ENCODE measurements around the gene NPAS3. TPM values are rescaled to one million over a fixed set of nuclear protein-coding genes. Genes with fewer than 3 reads are reported as not detected.

Gene NPAS3
- total RNA-seq, 1 experiment from 2014 or later, result not detected

DNA sequence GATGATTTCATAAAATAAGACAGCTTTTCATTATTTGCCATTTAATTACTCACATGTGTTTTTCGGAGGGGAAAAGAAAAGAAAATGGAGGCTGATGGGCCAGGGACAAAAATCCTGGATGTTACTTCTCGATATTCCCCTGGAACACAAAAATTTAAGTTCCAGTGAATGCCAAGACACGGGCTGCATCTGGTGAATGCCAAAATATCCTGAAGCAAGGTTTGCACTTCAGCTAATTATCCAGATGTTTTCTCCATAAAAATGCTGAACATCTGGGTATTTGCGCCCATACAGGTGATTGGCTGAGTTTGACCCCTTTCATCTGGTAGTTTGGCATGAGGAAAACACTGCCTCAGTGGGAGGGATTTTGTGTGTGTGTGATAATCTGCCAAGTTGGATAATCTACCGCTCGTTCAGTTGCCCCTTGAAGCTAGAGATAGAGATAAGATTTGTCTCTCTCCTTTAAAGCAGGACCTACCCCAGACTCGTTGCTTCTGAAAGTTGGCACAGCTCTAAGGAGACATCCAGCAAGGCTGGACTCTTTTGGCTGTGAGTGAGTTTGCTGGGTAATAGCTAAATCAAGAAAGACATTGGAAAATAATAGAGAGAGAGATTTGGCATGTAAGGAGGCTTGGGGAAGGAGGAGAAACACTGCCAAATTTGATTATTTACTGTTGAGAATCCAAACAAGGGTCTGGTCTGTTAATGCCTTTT, 622.2 kb downstream of the NPAS3 start:
- H3K79me2 ChIP-seq (ENCODE audit: insufficient read depth, low read length), result no peaks in the 10 kb centered on the region
- CTCF ChIA-PET, result no interaction called here
- intact Hi-C loops (cut with micrococcal nuclease), result no loop called here

DNA sequence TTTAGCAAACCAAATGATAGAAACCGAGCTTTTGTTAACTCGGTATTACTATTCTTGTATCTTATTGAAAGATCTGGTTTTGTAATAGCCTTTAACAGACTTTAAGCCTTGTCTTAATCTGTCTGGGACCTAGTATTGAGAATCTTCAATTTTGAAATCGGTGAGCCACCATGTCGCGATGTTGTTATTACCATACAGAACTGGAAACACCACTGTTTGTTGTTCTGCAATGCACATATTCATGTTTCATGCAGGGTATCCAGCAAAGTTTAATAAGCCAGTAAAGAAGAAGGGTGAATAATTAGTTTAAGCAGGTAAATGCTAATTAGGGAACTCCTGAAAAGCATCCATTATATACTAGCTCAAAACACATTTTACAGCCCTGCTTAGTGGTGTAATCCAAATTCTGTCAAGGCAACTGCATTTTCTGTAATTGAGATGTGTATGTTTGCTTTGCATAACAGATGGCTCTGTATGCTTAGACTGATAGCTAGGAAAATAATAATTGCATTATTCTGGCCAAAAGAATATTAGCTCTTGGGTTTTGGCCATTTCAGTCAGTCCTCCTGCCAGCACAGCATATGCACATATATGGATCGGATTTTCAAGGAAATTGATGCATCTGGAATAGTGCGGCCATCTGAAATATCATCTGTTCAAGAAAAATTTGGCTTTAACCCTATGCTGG, 623.0 kb downstream of the NPAS3 start:
- H3K4me1 ChIP-seq (ENCODE audit: control insufficient read depth in 1 of 2, insufficient read depth in 2 of 2, low read length in 2 of 2), result no peaks in the 10 kb centered on the region
- no peak overlapping the region for H3K27ac ChIP-seq (ENCODE audit: low read depth, low read length)
- H3K27me3 ChIP-seq (ENCODE audit: insufficient read depth, low read length), result 0 out of 2 replicates have a peak, but pooled peaks cover 5% of the 10 kb centered on the region
- H3K9me3 ChIP-seq (ENCODE audit: control insufficient read depth in 1 of 2, insufficient read depth in 1 of 2, low read depth in 1 of 2, low read length in 2 of 2), result no peaks in the 10 kb centered on the region
- H3K4me3 ChIP-seq (replicated peaks in 1 of 2; ENCODE audit: low read depth in 1 of 2, low read length in 2 of 2), result no peak overlapping the region
- DNase-seq (ENCODE audit: low read depth, low spot score), result no peak
- no peaks in the 10 kb centered on the region for H4K20me1 ChIP-seq (ENCODE audit: insufficient read depth)
- ChIA-PET CTCF (no interaction called here), POLR2A (no interaction called here), RAD21 (ENCODE audit: low non-redundant PET in 1 of 2, low total read pairs in 2 of 2, uncharacterized antibody in 2 of 2, unreplicated experiment in 2 of 2) (no interaction called here)
- ATAC-seq, result no peak
- H3K9ac ChIP-seq (ENCODE audit: low read length), result no peak overlapping the region
- no peaks in the 10 kb centered on the region for H3K36me3 ChIP-seq (ENCODE audit: control insufficient read depth in 1 of 2, insufficient read depth in 2 of 2, low read length in 2 of 2)
- intact Hi-C loops (cut with micrococcal nuclease), result no loop called here
- H3K79me2 ChIP-seq (ENCODE audit: insufficient read depth, low read length), result no peaks in the 10 kb centered on the region
- no TSS peak for BruUV-seq (replicated peaks)
- H3K4me2 ChIP-seq (ENCODE audit: low read length), result no peak overlapping the region
- TF ChIP-seq, protein P1, sequence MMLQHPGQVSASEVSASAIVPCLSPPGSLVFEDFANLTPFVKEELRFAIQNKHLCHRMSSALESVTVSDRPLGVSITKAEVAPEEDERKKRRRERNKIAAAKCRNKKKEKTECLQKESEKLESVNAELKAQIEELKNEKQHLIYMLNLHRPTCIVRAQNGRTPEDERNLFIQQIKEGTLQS (IDR thresholded peaks at IDR 0.05), result no peak
- TF ChIP-seq EZH2 (IDR thresholded peaks at IDR 0.05), result no peak
- no peak for TF ChIP-seq CBX3 (IDR thresholded peaks at IDR 0.05; ENCODE audit: low read depth)
- no peak for TF ChIP-seq MAX (IDR thresholded peaks at IDR 0.05)
- no peak for TF ChIP-seq ZNF274 (IDR thresholded peaks at IDR 0.05; ENCODE audit: low read depth, low read length)
- no peak for TF ChIP-seq SRF (IDR thresholded peaks at IDR 0.05; ENCODE audit: low read depth)
- TF ChIP-seq EZH2phosphoT487 (IDR thresholded peaks at IDR 0.05; ENCODE audit: borderline replicate concordance), result no peak
- no peak for TF ChIP-seq EGR1 (IDR thresholded peaks at IDR 0.05; ENCODE audit: low read depth)
- no peak for TF ChIP-seq POLR2A (IDR thresholded peaks at IDR 0.05; ENCODE audit: borderline replicate concordance, extremely low read depth, insufficient read depth, insufficient read length)
- TF ChIP-seq, protein P2, sequence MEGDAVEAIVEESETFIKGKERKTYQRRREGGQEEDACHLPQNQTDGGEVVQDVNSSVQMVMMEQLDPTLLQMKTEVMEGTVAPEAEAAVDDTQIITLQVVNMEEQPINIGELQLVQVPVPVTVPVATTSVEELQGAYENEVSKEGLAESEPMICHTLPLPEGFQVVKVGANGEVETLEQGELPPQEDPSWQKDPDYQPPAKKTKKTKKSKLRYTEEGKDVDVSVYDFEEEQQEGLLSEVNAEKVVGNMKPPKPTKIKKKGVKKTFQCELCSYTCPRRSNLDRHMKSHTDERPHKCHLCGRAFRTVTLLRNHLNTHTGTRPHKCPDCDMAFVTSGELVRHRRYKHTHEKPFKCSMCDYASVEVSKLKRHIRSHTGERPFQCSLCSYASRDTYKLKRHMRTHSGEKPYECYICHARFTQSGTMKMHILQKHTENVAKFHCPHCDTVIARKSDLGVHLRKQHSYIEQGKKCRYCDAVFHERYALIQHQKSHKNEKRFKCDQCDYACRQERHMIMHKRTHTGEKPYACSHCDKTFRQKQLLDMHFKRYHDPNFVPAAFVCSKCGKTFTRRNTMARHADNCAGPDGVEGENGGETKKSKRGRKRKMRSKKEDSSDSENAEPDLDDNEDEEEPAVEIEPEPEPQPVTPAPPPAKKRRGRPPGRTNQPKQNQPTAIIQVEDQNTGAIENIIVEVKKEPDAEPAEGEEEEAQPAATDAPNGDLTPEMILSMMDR (IDR thresholded peaks at IDR 0.05 in 2 of 3, conservative IDR thresholded peaks at IDR 0.05 in 1 of 3; ENCODE audit: borderline replicate concordance in 1 of 3, insufficient read depth in 1 of 3, low read depth in 2 of 3, low read length in 2 of 3), result no peak
- TF ChIP-seq ZFX (IDR thresholded peaks at IDR 0.05), result no peak
- no peak for TF ChIP-seq RAD21 (IDR thresholded peaks at IDR 0.05; ENCODE audit: low read depth)
- TF ChIP-seq FOSL1 (IDR thresholded peaks at IDR 0.05; ENCODE audit: low read depth), result no peak
- no peak for TF ChIP-seq YY1 (IDR thresholded peaks at IDR 0.05; ENCODE audit: extremely low read depth, insufficient replicate concordance, low read depth, low read length)
- H2AFZ ChIP-seq (ENCODE audit: low read depth, low read length, poor library complexity, severe bottlenecking), result no peak overlapping the region
- no peaks in the 10 kb centered on the region for H3K9me2 ChIP-seq (ENCODE audit: insufficient read depth)

More for the DNA sequence above, 622.2 kb downstream of the NPAS3 start:
- BruUV-seq (replicated peaks), result no TSS peak
- no peaks in the 10 kb centered on the region for H3K36me3 ChIP-seq (ENCODE audit: control insufficient read depth in 1 of 2, insufficient read depth in 2 of 2, low read length in 2 of 2)
- H3K9ac ChIP-seq (ENCODE audit: low read length), result no peak overlapping the region
- H3K27ac ChIP-seq (ENCODE audit: low read depth, low read length), result no peak overlapping the region
- H3K4me1 ChIP-seq (ENCODE audit: control insufficient read depth in 1 of 2, insufficient read depth in 2 of 2, low read length in 2 of 2), result no peaks in the 10 kb centered on the region
- POLR2A ChIA-PET, result no interaction called here
- no peak overlapping the region for H2AFZ ChIP-seq (ENCODE audit: low read depth, low read length, poor library complexity, severe bottlenecking)
- ATAC-seq (no peak), DNase-seq (ENCODE audit: low read depth, low spot score) (no peak)
- H3K4me2 ChIP-seq (ENCODE audit: low read length), result no peak overlapping the region
- RAD21 ChIA-PET (ENCODE audit: low non-redundant PET in 1 of 2, low total read pairs in 2 of 2, uncharacterized antibody in 2 of 2, unreplicated experiment in 2 of 2), result no interaction called here
- H4K20me1 ChIP-seq (ENCODE audit: insufficient read depth), result no peaks in the 10 kb centered on the region
- no peak for TF ChIP-seq POLR2AphosphoS5 (IDR thresholded peaks at IDR 0.05; ENCODE audit: low read depth, low read length)
- TF ChIP-seq ZNF274 (IDR thresholded peaks at IDR 0.05; ENCODE audit: low read depth, low read length), result no peak
- no peak for TF ChIP-seq TCF7L2 (IDR thresholded peaks at IDR 0.05; ENCODE audit: borderline replicate concordance, extremely low read depth, insufficient read depth, insufficient read length)
- H3K27me3 ChIP-seq (ENCODE audit: insufficient read depth, low read length), result 0 out of 2 replicates have a peak, but pooled peaks cover 5% of the 10 kb centered on the region
- H3K9me3 ChIP-seq (ENCODE audit: control insufficient read depth in 1 of 2, insufficient read depth in 1 of 2, low read depth in 1 of 2, low read length in 2 of 2), result no peaks in the 10 kb centered on the region
- H3K4me3 ChIP-seq (replicated peaks in 1 of 2; ENCODE audit: low read depth in 1 of 2, low read length in 2 of 2), result no peak overlapping the region
- no peaks in the 10 kb centered on the region for H3K9me2 ChIP-seq (ENCODE audit: insufficient read depth)
